GM12892 (cell line): ENCODE measurements around the gene ITPR1.

Source experiments
- DNase-seq: peaks from one replicate; pipeline ENCODE4 v3.0.0; 2011; ENCODE audit not compliant: insufficient read length
- FAIRE-seq: peaks from 2 replicates; lab custom pipeline; 2011; peaks lifted over from hg19 to GRCh38; lab: Jason Lieb, UNC
- POLR2A ChIP-seq: IDR thresholded peaks from 2 replicates; pipeline ENCODE4 v1.6.1; 2011; ENCODE audit warnings: low read depth, low read length, control low read depth
- POLR2AphosphoS5 ChIP-seq: IDR thresholded peaks from 2 replicates; pipeline ENCODE4 v1.6.1; 2011; ENCODE audit warnings: low read depth, low read length, control low read depth
- TAF1 ChIP-seq: IDR thresholded peaks from 2 replicates; pipeline ENCODE4 v1.6.1; 2011; ENCODE audit warnings: low read depth, mild to moderate bottlenecking, control low read depth, low read length, borderline replicate concordance

The ITPR1 gene

DNA sequence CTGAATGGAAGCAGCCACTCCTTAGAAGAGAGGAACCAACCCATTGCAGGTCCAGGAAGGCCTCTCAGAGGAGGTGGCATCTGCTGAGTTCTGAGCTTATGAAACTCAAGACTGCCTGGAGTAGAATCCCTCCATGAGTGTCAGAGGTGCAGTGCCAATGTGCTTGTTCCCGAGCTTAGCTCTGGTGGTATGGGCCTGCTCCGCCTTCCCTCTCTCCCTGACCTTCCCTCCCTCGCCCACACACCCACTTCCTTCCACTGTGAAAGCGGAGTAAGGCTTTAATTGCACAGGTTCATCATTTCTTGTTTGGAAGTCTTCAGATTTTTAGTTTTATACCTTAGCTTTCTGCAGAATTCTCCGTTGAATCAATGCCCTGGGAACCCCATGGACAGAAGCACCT, 278.1 kb downstream of the ITPR1 start:
- no peak for FAIRE-seq
- TF ChIP-seq TAF1 (no peak), POLR2A (no peak), POLR2AphosphoS5 (no peak)
- DNase-seq: no peak

DNA sequence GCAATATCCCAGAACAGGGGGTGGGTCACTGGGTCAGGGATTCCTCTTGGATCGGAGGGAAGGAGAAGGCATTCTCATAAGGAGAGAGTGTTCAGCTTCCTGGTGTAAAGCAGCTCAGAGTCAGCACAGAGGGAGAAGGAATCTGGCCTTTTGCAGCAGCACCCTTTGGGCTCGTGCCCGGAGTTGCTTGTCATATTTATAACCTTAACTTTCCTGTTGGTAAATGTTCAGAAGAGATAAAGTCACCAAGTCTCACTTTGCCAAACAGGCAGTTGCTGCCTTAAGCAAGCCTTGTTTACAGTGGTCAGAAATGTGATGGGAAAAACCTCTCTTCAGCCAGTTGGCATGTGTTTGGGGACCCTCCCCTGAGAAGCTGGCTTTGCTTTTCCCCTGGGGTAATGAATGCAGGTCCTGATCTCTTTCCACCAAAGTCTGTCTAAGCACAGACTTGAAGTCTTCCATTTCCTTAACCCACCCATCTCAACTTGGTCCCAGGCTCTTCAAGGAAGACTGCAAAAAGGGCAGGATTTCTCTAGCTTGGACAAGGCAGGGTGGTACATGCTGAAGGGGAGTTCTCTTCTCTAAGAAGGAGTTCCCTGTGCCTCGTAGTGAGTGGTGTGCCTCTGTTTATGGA, 279.1 kb downstream of the ITPR1 start:
- DNase-seq (no peak), FAIRE-seq (no peak)
- no peak for TF ChIP-seq POLR2AphosphoS5
- TF ChIP-seq TAF1: no peak
- TF ChIP-seq POLR2A: no peak

DNA sequence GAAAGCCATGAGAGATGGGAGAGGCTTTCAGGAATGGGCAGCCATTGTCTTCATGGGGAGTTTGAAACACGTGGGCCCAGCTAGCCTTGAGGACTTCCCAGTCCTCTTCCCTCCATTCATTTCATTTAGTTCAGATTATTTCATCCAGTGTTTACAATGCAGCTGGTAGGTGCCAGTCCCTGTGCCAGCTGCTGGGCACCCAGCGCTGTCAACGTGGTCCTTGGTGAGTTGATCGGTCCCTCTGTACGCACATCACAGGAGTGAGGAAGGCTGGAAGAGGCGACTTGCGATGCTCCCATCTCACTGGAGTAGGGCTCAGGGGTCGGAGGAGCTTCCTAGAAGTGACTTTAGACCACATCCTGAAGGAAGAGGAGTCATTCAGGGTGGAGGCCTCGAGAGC, 279.7 kb downstream of the ITPR1 start:
- no peak for TF ChIP-seq TAF1
- TF ChIP-seq POLR2AphosphoS5: no peak
- TF ChIP-seq POLR2A: no peak
- no peak for FAIRE-seq
- DNase-seq: no peak

DNA sequence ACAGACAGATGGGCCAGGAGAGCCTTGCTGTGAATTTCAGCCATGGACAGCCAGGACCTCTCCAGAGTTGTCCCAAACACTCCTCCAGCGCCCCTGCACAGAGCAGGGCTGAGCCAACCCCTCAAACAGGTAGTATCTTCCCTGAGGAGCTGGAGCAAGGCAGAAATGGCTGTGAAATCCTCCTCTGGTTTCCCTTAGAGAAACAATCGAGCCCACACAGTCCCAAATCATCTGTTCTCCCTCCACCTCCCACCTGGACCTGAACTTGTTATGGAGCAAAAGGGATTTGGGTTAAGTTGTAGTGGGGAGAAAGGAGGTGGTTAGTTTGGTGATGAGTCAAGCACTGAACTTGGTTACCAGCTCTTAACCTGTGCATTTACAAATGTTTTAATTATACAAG, 280.4 kb downstream of the ITPR1 start:
- no peak for FAIRE-seq
- no peak for TF ChIP-seq POLR2AphosphoS5
- TF ChIP-seq POLR2A: no peak
- no peak for TF ChIP-seq TAF1

DNA sequence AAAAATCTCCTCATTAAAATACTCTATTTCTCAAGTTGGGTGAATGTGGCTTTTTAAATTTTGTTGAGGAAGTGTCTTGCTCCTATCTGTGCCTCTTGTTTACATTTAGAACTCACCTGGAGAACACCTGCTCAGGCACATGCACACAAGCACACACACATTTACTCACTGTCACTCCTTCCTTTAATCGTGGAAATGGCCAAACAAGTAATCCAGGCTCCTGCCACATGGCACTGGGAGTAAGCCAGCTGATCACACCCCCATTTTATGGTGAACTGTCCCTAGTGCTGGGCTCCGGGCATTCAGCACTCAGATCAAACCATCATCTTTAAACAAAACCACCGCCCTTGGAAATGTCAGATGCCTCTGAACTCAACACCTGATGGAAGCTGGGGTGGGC, 281.4 kb downstream of the ITPR1 start:
- TF ChIP-seq TAF1 (no peak), POLR2A (no peak), POLR2AphosphoS5 (no peak)
- FAIRE-seq (no peak), DNase-seq (no peak)

More for the DNA sequence above, 280.4 kb downstream of the ITPR1 start:
- no peak for DNase-seq

DNA sequence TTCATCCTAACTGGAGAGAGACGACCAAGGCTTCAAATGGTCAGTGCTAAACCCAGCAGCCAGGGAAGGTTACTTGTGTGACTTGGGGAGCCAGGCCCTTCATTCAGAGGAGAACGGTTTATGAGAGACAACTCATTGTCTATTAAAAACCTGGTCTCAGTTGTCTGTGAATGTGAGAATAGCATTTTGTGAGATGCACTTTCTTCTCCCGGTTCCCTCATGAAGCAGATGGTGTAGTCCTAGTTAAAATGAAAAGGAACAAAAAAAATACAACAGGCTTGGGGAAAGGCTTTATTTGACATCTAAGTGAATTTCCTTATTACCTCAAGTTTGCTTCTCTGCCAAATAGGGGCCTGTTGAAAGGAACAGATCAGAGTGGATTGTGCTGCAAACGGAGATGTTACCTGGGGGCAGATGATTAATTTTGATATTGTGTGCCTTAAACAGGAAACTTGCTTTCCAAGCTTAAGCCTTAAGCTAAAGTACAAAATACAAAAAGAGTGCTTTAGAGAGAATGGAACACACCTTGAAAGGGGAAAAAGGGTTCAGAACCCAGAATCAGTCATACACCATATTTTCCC, 283.3 kb downstream of the ITPR1 start:
- FAIRE-seq (no peak), DNase-seq (no peak)
- TF ChIP-seq POLR2AphosphoS5 (no peak), TAF1 (no peak), POLR2A (no peak)

DNA sequence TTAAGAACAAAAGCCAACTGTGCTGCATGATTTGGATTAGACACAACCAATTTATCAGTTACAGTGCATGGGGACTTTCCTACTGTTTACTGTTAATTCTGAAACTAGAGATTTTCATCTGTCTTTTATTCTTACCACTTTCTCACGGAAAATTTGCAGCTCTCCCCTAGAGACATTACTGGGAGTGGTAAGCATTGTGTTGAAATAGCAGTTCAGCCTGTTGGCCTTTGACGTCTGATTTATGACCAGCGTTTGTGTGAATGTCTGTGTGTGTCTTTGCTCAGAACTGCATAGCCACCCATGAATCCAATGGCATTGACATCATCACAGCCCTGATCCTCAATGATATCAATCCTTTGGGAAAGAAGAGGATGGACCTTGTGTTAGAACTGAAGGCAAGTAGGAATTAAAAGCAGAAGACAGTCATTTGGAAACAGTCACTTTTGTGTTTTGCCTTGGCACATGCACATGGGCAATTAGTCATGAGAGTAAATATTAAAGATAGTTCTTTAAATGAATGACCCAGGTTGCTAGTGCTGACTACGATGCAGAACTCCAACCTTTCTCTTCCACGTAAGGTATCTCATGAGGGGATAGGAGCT, 283.9 kb downstream of the ITPR1 start:
- 0 out of 2 replicates have a peak, but pooled peaks have one; percentile 17 for TF ChIP-seq POLR2AphosphoS5
- TF ChIP-seq POLR2A: peak; percentile 31
- TF ChIP-seq TAF1: no peak
- DNase-seq (no peak), FAIRE-seq (peak; percentile 84)

DNA sequence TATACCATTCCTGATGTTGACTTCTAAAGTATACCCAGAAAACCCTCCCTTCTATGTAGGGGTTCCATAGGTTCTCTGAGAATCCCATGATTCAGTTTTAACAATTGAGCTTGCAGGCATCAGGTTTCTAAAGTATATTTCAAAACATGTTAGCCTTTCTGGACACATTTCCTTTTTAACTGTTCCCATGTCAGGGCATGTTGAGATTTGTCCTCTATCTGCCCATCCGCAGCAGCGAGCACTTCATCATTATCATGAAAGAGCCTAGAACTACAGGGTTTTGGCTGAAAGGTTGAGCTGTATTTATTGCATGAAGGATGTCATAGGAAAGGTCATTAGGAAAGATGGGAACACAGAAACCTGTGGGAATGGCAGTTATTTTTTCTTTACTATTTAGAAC, 285.0 kb downstream of the ITPR1 start:
- TF ChIP-seq POLR2AphosphoS5 (no peak), TAF1 (no peak), POLR2A (no peak)
- FAIRE-seq (no peak), DNase-seq (no peak)

DNA sequence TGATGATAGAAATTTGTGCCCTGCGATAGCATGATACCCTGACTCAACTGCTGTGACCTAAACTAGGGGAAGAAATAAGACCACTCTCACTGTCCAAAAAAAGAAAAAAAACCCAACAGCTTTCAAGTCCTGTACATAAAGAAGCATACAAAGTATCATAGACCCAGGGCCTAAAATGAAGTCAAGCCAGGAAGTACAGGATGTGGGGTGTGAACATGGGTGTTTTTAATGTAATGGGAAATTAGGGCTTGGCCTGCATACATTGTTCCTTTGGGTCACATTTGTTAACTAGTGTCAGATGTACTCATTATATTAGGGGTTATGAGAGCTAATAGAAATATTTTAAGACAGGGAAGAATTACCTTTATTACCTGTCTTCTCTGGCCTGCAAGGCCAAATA, 285.6 kb downstream of the ITPR1 start:
- DNase-seq: no peak
- FAIRE-seq: no peak
- no peak for TF ChIP-seq TAF1
- no peak for TF ChIP-seq POLR2A
- no peak for TF ChIP-seq POLR2AphosphoS5

DNA sequence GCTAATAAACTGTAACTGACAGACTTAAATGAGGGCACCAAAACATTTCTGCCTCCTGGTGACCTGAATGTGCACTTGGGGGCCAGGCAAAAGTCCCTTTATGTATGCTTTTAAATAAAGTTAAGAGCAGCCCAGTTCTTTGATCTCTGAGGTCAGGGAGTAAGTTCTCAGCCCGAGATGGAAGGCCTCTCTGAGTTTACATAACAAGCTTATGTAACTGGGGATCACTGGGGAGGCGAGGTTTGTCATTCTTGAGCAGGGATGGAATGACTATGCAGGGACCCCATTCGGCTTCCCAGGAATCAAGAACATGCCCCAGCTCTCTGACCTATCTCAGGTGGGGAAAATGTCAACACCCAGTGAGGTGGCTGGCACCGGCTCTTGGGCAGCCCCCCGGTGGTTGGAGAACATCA, 287.4 kb downstream of the ITPR1 start:
- TF ChIP-seq POLR2A: no peak
- TF ChIP-seq TAF1: no peak
- TF ChIP-seq POLR2AphosphoS5: no peak
- no peak for DNase-seq
- no peak for FAIRE-seq

DNA sequence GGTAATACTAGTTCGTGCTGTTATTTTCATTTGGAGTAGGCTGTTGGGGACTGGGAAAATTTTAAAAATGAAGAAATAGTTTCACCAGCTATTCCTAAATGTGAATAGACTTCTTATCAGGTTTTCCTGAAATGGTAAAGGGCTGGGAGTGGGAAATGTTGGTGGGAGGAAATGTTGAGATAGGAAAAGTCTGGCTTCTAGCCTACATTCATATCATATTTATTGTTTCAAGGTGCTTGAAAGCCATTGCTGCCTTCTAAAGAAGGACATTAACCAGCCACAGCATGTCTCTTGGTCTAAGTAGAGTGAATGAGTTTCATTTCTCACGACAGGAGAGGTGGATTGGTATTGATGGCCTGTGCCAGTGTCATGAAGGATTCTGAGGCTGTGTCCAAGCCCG, 288.9 kb downstream of the ITPR1 start:
- TF ChIP-seq TAF1 (no peak), POLR2A (no peak), POLR2AphosphoS5 (no peak)
- no peak for FAIRE-seq
- no peak for DNase-seq

DNA sequence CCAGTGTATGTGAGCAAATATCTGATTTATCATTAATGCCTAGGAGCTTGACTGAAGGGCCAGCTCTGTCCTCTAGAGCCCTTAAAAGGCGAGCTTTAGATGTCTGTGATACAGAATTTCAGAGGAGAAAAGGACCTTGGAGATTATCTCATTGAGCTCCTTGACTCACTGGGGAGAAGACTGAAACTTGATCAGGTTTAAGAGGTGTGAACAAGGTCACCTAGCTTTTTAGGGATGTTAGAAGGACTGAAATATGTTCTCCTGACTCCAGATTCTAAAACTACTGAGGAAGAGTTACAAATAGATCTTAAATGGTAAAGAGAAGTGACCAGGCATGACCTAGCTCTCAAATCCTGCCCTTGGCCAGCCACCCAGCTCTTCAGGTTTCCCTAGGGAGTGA, 292.4 kb downstream of the ITPR1 start:
- DNase-seq (no peak), FAIRE-seq (no peak)
- TF ChIP-seq POLR2A (no peak), TAF1 (no peak), POLR2AphosphoS5 (no peak)
